Fibroblast of lung (primary cell): ENCODE measurements around the gene DCUN1D2.

Experiments used
- CTCF ChIP-seq, 2 donors: IDR thresholded peaks in 1 of 2; conservative IDR thresholded peaks in 1 of 2; 1 replicate in 1 of 2; 2 replicates in 1 of 2; pipeline ENCODE4 v1.5.1; 2011 to 2012; ENCODE audit warnings: low read length in 2 of 2, control low read depth in 1 of 2, inconsistent platforms in 1 of 2, low read depth in 1 of 2, mild to moderate bottlenecking in 1 of 2
- EZH2 ChIP-seq: IDR thresholded peaks from 2 replicates; pipeline ENCODE4 v1.5.1; 2012; ENCODE audit warnings: low read length, control low read depth, mild to moderate bottlenecking; ENCODE audit errors: missing control alignments

- TF ChIP-seq CTCF (conservative IDR thresholded peaks at IDR 0.05 in 1 of 2, IDR thresholded peaks at IDR 0.05 in 1 of 2; ENCODE audit: low read depth in 1 of 2, low read length in 2 of 2) (no peak), EZH2 (no peak)
These were observed 48.7 kb upstream of the DCUN1D2 start for GRCh38 chr13:113539176-113539575.
